GM18505 (cell line): Measurements from ENCODE around the gene ABCC1.
"Not testable (repeated sequence)": the region's sequence is repeated elsewhere in the genome, so short reads cannot be mapped to it uniquely, and the experiment has no call there.

Experiments used
- ATAC-seq: cut with Tn5 transposase; IDR thresholded peaks from one replicate; pipeline ENCODE4 v1.9.1; 2021; ENCODE audit not compliant: unreplicated experiment
- POLR2A ChIP-seq: IDR thresholded peaks from 4 replicates; pipeline ENCODE4 v1.6.1; 2011; ENCODE audit warnings: borderline replicate concordance; ENCODE audit not compliant: insufficient read depth, insufficient read length; ENCODE audit errors: extremely low read depth

Gene ABCC1

GRCh38 chr16:15951852-15952251 lies 2.4 kb downstream of the ABCC1 start:
- TF ChIP-seq POLR2A = no peak

GRCh38 chr16:15952265-15952711 lies 2.9 kb downstream of the ABCC1 start:
- ATAC-seq = no peak
- TF ChIP-seq POLR2A = no peak

More at GRCh38 chr16:15951852-15952251, 2.4 kb downstream of the ABCC1 start:
- ATAC-seq = no peak

GRCh38 chr16:15953477-15953876 lies 4.1 kb downstream of the ABCC1 start:
- no peak for TF ChIP-seq POLR2A
- ATAC-seq = no peak

GRCh38 chr16:15953929-15954813 lies 4.8 kb downstream of the ABCC1 start:
- no peak for ATAC-seq
- no peak for TF ChIP-seq POLR2A

- no peak for ATAC-seq
- TF ChIP-seq POLR2A = no peak
Observed at GRCh38 chr16:15954814-15955151, 5.4 kb downstream of the ABCC1 start.

GRCh38 chr16:15955425-15955824 lies 6.0 kb downstream of the ABCC1 start:
- no peak for ATAC-seq
- TF ChIP-seq POLR2A = no peak

GRCh38 chr16:15956106-15956505 lies 6.7 kb downstream of the ABCC1 start:
- ATAC-seq = not testable (repeated sequence)

- ATAC-seq = no peak
- TF ChIP-seq POLR2A = no peak
Observed at GRCh38 chr16:15958703-15959348, 9.4 kb downstream of the ABCC1 start.

GRCh38 chr16:15960124-15960971 lies 10.9 kb downstream of the ABCC1 start:
- ATAC-seq = no peak
- TF ChIP-seq POLR2A = no peak

GRCh38 chr16:15961060-15961511 lies 11.7 kb downstream of the ABCC1 start:
- peak; percentile 54 for ATAC-seq
- TF ChIP-seq POLR2A = no peak

GRCh38 chr16:15961571-15962090 lies 12.2 kb downstream of the ABCC1 start:
- peak; percentile 17 for ATAC-seq
- TF ChIP-seq POLR2A = no peak

GRCh38 chr16:15963307-15963910 lies 14.0 kb downstream of the ABCC1 start:
- TF ChIP-seq POLR2A = no peak
- ATAC-seq = no peak

- no peak for TF ChIP-seq POLR2A
- ATAC-seq = no peak
Observed at GRCh38 chr16:15966420-15966819, 17.0 kb downstream of the ABCC1 start.
